Measurements from ENCODE around the gene ECEL1.

DNA sequence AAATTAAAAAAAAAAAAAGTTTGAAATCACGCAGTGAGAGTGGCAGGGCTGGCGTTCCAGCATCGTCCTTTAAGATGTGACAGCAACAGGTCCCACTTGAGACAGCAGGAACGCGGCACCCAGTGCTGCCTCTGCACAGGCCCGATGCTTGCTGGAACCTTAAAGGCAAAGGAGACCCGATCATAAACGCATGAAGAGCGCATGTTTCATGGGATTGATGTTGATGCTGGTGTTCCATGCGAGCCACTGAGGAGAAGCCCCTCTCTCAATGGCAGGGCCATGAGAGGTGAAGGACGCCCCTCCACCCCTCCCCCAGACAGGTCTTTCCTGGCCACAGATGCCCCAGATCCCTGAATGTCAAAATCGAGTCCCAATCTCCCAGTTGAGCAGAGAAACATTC, 49.5 kb downstream of the ECEL1 start:
- TF ChIP-seq POLR2AphosphoS5 (IDR thresholded peaks at IDR 0.05; ENCODE audit: low read depth, low read length) = no peak
- no peak for TF ChIP-seq POLR2A (IDR thresholded peaks at IDR 0.05; ENCODE audit: low read depth, low read length)

Data from GM12891 (cell line).